Measurements from ENCODE around the gene ANTXRL.

DNA sequence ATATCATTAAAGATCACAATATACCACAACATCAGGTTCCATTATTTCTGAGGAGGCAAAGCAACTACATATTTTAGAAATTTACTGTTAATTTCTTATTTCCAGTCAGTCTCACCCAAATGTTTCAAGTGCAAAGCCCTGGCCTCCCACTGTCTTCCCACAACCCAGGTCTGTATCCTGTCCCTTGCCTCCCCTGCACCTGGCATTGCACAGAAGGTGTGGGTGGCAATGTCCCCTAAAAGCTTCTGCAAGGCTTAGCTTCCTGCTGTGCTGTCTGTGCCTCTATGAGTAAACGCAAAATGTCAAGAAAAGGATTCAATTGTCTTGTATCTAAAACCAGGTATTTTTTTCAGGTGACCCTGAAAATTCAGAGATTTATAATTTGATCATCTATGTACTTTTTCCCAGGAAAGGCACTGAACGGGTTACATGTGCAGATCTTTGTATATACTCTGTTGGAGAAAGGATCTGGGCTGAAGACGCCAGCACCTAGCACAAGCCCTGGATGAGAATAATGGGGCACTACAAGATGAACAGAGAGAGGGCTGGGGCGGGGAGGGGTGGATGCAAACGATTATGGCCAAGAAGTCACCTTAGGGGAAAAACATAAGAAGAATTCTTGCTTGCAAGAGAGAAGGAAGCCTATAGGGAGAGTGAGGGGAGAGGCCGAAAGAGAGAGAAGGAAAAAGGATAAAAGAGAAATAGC, 3.1 kb upstream of the ANTXRL start:
- TF ChIP-seq, protein P1, sequence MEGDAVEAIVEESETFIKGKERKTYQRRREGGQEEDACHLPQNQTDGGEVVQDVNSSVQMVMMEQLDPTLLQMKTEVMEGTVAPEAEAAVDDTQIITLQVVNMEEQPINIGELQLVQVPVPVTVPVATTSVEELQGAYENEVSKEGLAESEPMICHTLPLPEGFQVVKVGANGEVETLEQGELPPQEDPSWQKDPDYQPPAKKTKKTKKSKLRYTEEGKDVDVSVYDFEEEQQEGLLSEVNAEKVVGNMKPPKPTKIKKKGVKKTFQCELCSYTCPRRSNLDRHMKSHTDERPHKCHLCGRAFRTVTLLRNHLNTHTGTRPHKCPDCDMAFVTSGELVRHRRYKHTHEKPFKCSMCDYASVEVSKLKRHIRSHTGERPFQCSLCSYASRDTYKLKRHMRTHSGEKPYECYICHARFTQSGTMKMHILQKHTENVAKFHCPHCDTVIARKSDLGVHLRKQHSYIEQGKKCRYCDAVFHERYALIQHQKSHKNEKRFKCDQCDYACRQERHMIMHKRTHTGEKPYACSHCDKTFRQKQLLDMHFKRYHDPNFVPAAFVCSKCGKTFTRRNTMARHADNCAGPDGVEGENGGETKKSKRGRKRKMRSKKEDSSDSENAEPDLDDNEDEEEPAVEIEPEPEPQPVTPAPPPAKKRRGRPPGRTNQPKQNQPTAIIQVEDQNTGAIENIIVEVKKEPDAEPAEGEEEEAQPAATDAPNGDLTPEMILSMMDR (IDR thresholded peaks at IDR 0.05 in 4 of 5, conservative IDR thresholded peaks at IDR 0.05 in 1 of 5): no peak
- no peak for TF ChIP-seq POLR2A (IDR thresholded peaks at IDR 0.05)
